IMR-90 (cell line): ENCODE measurements around the gene GRAMD1A. TPM values are rescaled to one million over a fixed set of nuclear protein-coding genes. Genes with fewer than 3 reads are reported as not detected.

Source experiments
- ATAC-seq: fragments of 200-7000 bp; cut with Tn5 transposase; 2 replicates; pipeline ENCODE4 v1.9.1; 2020; ENCODE audit warnings: low read depth, mild to moderate bottlenecking, moderate library complexity
- BruUV-seq: library from RNA; stranded (reverse); fragments of 400-500 nt; replicated peaks from 2 replicates; lab custom pipeline; 2021; lab: Mats Ljungman, UMichigan
- CTCF ChIA-PET: fragments of 300-600 bp; formaldehyde crosslinking; extraction: SDS; loops from one replicate; lab custom pipeline; 2021; ENCODE audit warnings: antibody characterized with exemption; lab: Yijun Ruan, JAX
- POLR2A ChIA-PET: fragments of 300-600 bp; sonication (Branson Sonifier 250); formaldehyde crosslinking; loops from one replicate; lab custom pipeline; 2022; ENCODE audit warnings: antibody characterized with exemption; ENCODE audit not compliant: unreplicated experiment; lab: Charles Lee
- DNase-seq: peaks from one replicate; pipeline ENCODE4 v3.0.0; 2013
- H2AFZ ChIP-seq: replicated peaks from 2 replicates; pipeline ENCODE3; 2013; ENCODE audit warnings: low read length, mild to moderate bottlenecking; ENCODE audit not compliant: poor library complexity
- H2AK5ac ChIP-seq: 2 replicates; pipeline ENCODE4 v1.6.1; 2013; ENCODE audit warnings: low read depth, low read length, inconsistent platforms
- H2AK9ac ChIP-seq: replicated peaks from 2 replicates; pipeline ENCODE3; 2013; ENCODE audit warnings: mild to moderate bottlenecking, low read depth, low read length, moderate library complexity; ENCODE audit not compliant: poor library complexity
- H2BK120ac ChIP-seq: 2 replicates; pipeline ENCODE4 v1.6.1; 2013; ENCODE audit warnings: low read depth, low read length, inconsistent platforms
- H2BK15ac ChIP-seq: 3 replicates; pipeline ENCODE4 v1.6.1; 2013; ENCODE audit warnings: low read depth, low read length, inconsistent platforms
- H2BK20ac ChIP-seq: 2 replicates; pipeline ENCODE4 v1.6.1; 2013; ENCODE audit warnings: low read depth, mild to moderate bottlenecking, inconsistent platforms, low read length, moderate library complexity
- H2BK5ac ChIP-seq: 2 replicates; pipeline ENCODE4 v1.6.1; 2013; ENCODE audit warnings: mild to moderate bottlenecking, low read depth, low read length, inconsistent platforms; ENCODE audit not compliant: poor library complexity, severe bottlenecking
- H3K14ac ChIP-seq: replicated peaks from 2 replicates; pipeline ENCODE4 v1.6.1; 2013; ENCODE audit warnings: low read depth, low read length, inconsistent platforms
- H3K18ac ChIP-seq: 2 replicates; pipeline ENCODE4 v1.6.1; 2013; ENCODE audit warnings: low read depth, low read length, control low read depth
- H3K23ac ChIP-seq: 2 replicates; pipeline ENCODE4 v1.6.1; 2013; ENCODE audit warnings: low read depth, low read length, inconsistent platforms
- H3K27ac ChIP-seq: 2 replicates; pipeline ENCODE4 v1.5.1; 2013; ENCODE audit warnings: mild to moderate bottlenecking, control low read depth, low read length; ENCODE audit not compliant: insufficient read depth
- H3K27me3 ChIP-seq: 2 replicates; pipeline ENCODE4 v1.6.1; 2013; ENCODE audit warnings: low read length; ENCODE audit not compliant: control insufficient read depth, insufficient read depth
- H3K36me3 ChIP-seq: 2 replicates; pipeline ENCODE4 v1.6.1; 2013; ENCODE audit warnings: low read length, mixed read lengths; ENCODE audit not compliant: control insufficient read depth, insufficient read depth
- H3K4ac ChIP-seq: 2 replicates; pipeline ENCODE4 v1.6.1; 2013; ENCODE audit warnings: low read depth, low read length, inconsistent platforms
- H3K4me1 ChIP-seq: 2 replicates; pipeline ENCODE4 v1.6.1; 2013; ENCODE audit warnings: low read length, mixed read lengths; ENCODE audit not compliant: control insufficient read depth, insufficient read depth
- H3K4me2 ChIP-seq: 2 replicates; pipeline ENCODE4 v1.6.1; 2013; ENCODE audit warnings: low read depth, mild to moderate bottlenecking, control low read depth, low read length, moderate library complexity
- H3K4me3 ChIP-seq: 2 replicates; pipeline ENCODE4 v1.5.1; 2013; ENCODE audit warnings: low read depth, mild to moderate bottlenecking, control low read depth, low read length, moderate library complexity; ENCODE audit not compliant: insufficient read depth
- H3K56ac ChIP-seq: 2 replicates; pipeline ENCODE4 v1.6.1; 2013; ENCODE audit warnings: low read length, inconsistent platforms; ENCODE audit not compliant: insufficient read depth; ENCODE audit errors: extremely low read depth
- H3K79me1 ChIP-seq, 2 experiments: 2 replicates each; pipeline ENCODE4 v1.6.1; 2013; ENCODE audit warnings: low read length in 2 of 2, inconsistent platforms in 1 of 2, low read depth in 1 of 2
- H3K9ac ChIP-seq: 2 replicates; pipeline ENCODE4 v1.6.1; 2013; ENCODE audit warnings: low read depth, low read length, control low read depth
- H3K9me1 ChIP-seq: 2 replicates; pipeline ENCODE4 v1.6.1; 2013; ENCODE audit warnings: low read length, inconsistent platforms; ENCODE audit not compliant: insufficient read depth
- H3K9me3 ChIP-seq: 2 replicates; pipeline ENCODE4 v1.6.1; 2013; ENCODE audit warnings: low read length; ENCODE audit not compliant: control insufficient read depth, insufficient read depth
- H4K20me1 ChIP-seq: 2 replicates; pipeline ENCODE4 v1.6.1; 2013; ENCODE audit warnings: low read length, inconsistent platforms; ENCODE audit not compliant: insufficient read depth
- H4K5ac ChIP-seq: 2 replicates; pipeline ENCODE4 v1.6.1; 2013; ENCODE audit warnings: mild to moderate bottlenecking, low read depth, low read length, control low read depth
- H4K8ac ChIP-seq, 2 experiments: 2 replicates each; pipeline ENCODE4 v1.6.1; 2013; ENCODE audit warnings: low read depth in 2 of 2, low read length in 2 of 2, control low read depth in 1 of 2, inconsistent platforms in 1 of 2
- H4K91ac ChIP-seq: 2 replicates; pipeline ENCODE4 v1.6.1; 2013; ENCODE audit warnings: low read depth, low read length, inconsistent platforms; ENCODE audit not compliant: insufficient read depth
- BHLHE40 ChIP-seq: fragments of 150-350 bp; IDR thresholded peaks from 2 replicates; pipeline ENCODE4 v1.6.1; 2016; ENCODE audit warnings: mild to moderate bottlenecking, low read depth, low read length
- CEBPB ChIP-seq: IDR thresholded peaks from 2 replicates; pipeline ENCODE4 v1.6.1; 2012; ENCODE audit warnings: low read depth, low read length, improper control_type of control experiment
- CHD1 ChIP-seq: IDR thresholded peaks from 2 replicates; pipeline ENCODE4 v1.6.1; 2012; ENCODE audit warnings: low read depth, low read length, improper control_type of control experiment
- FOS ChIP-seq: fragments of 150-350 bp; IDR thresholded peaks from 2 replicates; pipeline ENCODE4 v1.6.1; 2016; ENCODE audit warnings: low read depth, low read length
- MAFK ChIP-seq: IDR thresholded peaks from 2 replicates; pipeline ENCODE4 v1.6.1; 2012; ENCODE audit warnings: low read depth, low read length, improper control_type of control experiment
- MAZ ChIP-seq: IDR thresholded peaks from 2 replicates; pipeline ENCODE4 v1.6.1; 2012; ENCODE audit warnings: low read depth, mild to moderate bottlenecking, low read length, improper control_type of control experiment, moderate library complexity, borderline replicate concordance
- MXI1 ChIP-seq: IDR thresholded peaks from 2 replicates; pipeline ENCODE4 v1.6.1; 2012; ENCODE audit warnings: low read depth, mild to moderate bottlenecking, low read length, moderate library complexity, borderline replicate concordance
- NFE2L2 ChIP-seq: fragments of 150-350 bp; IDR thresholded peaks from 2 replicates; pipeline ENCODE4 v1.6.1; 2016; ENCODE audit warnings: low read depth, mild to moderate bottlenecking, low read length
- POLR2A ChIP-seq: IDR thresholded peaks from 2 replicates; pipeline ENCODE4 v1.6.1; 2012; ENCODE audit warnings: mild to moderate bottlenecking, low read depth, low read length
- RAD21 ChIP-seq: IDR thresholded peaks from 2 replicates; pipeline ENCODE4 v1.6.1; 2012; ENCODE audit warnings: low read length, improper control_type of control experiment
- RCOR1 ChIP-seq: IDR thresholded peaks from 2 replicates; pipeline ENCODE4 v1.6.1; 2012; ENCODE audit warnings: mild to moderate bottlenecking, low read length, improper control_type of control experiment; ENCODE audit not compliant: insufficient replicate concordance
- RFX5 ChIP-seq: IDR thresholded peaks from 2 replicates; pipeline ENCODE4 v1.8.0; 2012; ENCODE audit warnings: low read depth, mild to moderate bottlenecking, low read length, moderate library complexity
- SMC3 ChIP-seq: fragments of 150-350 bp; IDR thresholded peaks from 2 replicates; pipeline ENCODE4 v1.6.1; 2016; ENCODE audit warnings: low read depth, mild to moderate bottlenecking, antibody characterized with exemption, low read length, moderate library complexity
- WGBS, 2 experiments: methylation state at CpG; one replicate each; pipeline versions ENCODE4 v1.1.5 to v1.1.7; 2013; ENCODE audit warnings: missing lambda C conversion rate in 2 of 2; ENCODE audit not compliant: insufficient read length in 1 of 2; ENCODE audit errors: extremely low coverage in 2 of 2; 5-methylcytosine and 5-hydroxymethylcytosine counted together
- dilution Hi-C: fragments of 300-500 bp; cut with HindIII; formaldehyde crosslinking; loops from one replicate; pipeline ENCODE4 v1.14.3; 2018; ENCODE audit warnings: low sequenced_read_pairs; ENCODE audit not compliant: unreplicated experiment
- in situ Hi-C: fragments of 300-500 bp; cut with MboI; formaldehyde crosslinking; loops from 3 replicates; pipeline ENCODE4 v1.14.3; 2019; ENCODE audit warnings: low sequenced_read_pairs, inconsistent platforms, mixed read lengths
- intact Hi-C: fragments of 100-400 bp; cut with micrococcal nuclease; formaldehyde crosslinking; loops from 2 replicates; pipeline ENCODE4 v1.10.0; 2022
- polyA plus RNA-seq, 3 experiments: library from polyadenylated mRNA; depleted of rRNA; stranded (reverse); fragments of >200 nt; gene quantifications; 2 replicates each; pipeline ENCODE4 v1.2.3, GENCODE V29; 2012; ENCODE audit warnings: low replicate concordance in 1 of 3
- total RNA-seq: library from RNA; depleted of rRNA; stranded (reverse); fragments of >200 nt; gene quantifications from 2 replicates; pipeline ENCODE4 v1.2.3, GENCODE V29; 2012
- TF ChIP-seq, protein P1 (sequence below): fragments of 150-350 bp; IDR thresholded peaks from 2 replicates; pipeline ENCODE4 v1.6.1; 2016; ENCODE audit warnings: low read depth, mild to moderate bottlenecking, low read length, moderate library complexity, borderline replicate concordance
- TF ChIP-seq, protein P2 (sequence below): conservative IDR thresholded peaks from 2 replicates; pipeline ENCODE4 v1.5.1; 2012; ENCODE audit warnings: mild to moderate bottlenecking, low read depth, low read length, improper control_type of control experiment
- TF ChIP-seq, protein P3 (sequence below): fragments of 150-350 bp; IDR thresholded peaks from 2 replicates; pipeline ENCODE4 v1.6.1; 2017; ENCODE audit warnings: mild to moderate bottlenecking, antibody characterized with exemption, low read length, low read depth

GRAMD1A gene
- total and polyA plus RNA-seq, 2 of the 4 experiments (the other 2 are of a cell fraction) = 11.1 to 63.0 TPM

DNA sequence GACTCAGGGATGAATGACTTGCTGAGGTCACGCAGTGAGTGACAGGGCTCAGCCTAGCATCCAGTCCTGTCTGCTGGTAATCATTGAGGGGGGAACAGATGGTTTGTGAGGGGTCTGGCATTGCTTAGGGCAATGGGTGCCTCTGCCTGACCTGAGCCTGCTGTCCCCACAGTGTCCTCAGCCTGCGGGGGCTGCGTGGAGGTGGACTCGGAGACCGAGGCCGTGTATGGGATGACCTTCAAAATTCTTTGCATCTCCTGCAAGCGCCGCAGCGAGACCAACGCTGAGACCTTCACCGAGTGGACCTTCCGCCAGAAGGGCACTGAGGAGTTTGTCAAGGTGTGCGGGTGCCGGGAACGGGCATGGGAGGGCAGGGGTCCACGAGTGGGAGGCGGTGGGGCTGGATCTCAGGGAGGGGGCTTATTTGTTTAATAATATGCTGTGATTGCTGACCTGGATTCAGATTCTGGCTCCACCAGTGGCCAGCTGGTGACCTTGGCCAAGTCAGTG, 32.3 kb downstream of the GRAMD1A start:
- CTCF ChIA-PET = no interaction called here
- Histone ChIP-seq H3K23ac (no peak overlapping the region), H2BK20ac (no peak overlapping the region), H3K14ac (no peak overlapping the region), H4K91ac (no peak overlapping the region), H3K27me3 (no peaks in the 10 kb centered on the region; the same call in 1 of the 2 replicates), H3K9me3 (no peaks in the 10 kb centered on the region), H2BK120ac (no peak overlapping the region), H2AFZ (no peak overlapping the region), H3K4ac (no peak overlapping the region), H3K36me3 (peaks cover 5% of the 10 kb centered on the region), H3K4me1 (peaks cover 3% of the 10 kb centered on the region; the same call in 1 of the 2 replicates), H3K4me3 (no peak overlapping the region), H2BK5ac (no peak overlapping the region), H3K4me2 (no peak overlapping the region), H2AK9ac (no peak overlapping the region), H3K9ac (no peak overlapping the region), H4K8ac (no peak overlapping the region), H3K18ac (no peak overlapping the region), H2AK5ac (no peak overlapping the region), H2BK15ac (no peak overlapping the region), H3K56ac (no peak overlapping the region), H3K9me1 (no peaks in the 10 kb centered on the region), H3K27ac (no peak overlapping the region), H4K20me1 (no peaks in the 10 kb centered on the region; the same call in 1 of the 2 replicates), H3K79me1 (no peaks in the 10 kb centered on the region), H4K5ac (no peak overlapping the region)
- intact Hi-C loops (no loop called here), dilution Hi-C loops (no loop called here), in situ Hi-C loops (no loop called here)
- TF ChIP-seq NFE2L2 (no peak), POLR2A (no peak), RAD21 (no peak), MAZ (no peak), FOS (no peak), MXI1 (no peak), CEBPB (no peak), BHLHE40 (no peak), SMC3 (no peak), RCOR1 (no peak), RFX5 (no peak), CHD1 (no peak), MAFK (no peak)
- TF ChIP-seq, protein P1, sequence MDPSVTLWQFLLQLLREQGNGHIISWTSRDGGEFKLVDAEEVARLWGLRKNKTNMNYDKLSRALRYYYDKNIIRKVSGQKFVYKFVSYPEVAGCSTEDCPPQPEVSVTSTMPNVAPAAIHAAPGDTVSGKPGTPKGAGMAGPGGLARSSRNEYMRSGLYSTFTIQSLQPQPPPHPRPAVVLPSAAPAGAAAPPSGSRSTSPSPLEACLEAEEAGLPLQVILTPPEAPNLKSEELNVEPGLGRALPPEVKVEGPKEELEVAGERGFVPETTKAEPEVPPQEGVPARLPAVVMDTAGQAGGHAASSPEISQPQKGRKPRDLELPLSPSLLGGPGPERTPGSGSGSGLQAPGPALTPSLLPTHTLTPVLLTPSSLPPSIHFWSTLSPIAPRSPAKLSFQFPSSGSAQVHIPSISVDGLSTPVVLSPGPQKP = no peak
- TF ChIP-seq, protein P2, sequence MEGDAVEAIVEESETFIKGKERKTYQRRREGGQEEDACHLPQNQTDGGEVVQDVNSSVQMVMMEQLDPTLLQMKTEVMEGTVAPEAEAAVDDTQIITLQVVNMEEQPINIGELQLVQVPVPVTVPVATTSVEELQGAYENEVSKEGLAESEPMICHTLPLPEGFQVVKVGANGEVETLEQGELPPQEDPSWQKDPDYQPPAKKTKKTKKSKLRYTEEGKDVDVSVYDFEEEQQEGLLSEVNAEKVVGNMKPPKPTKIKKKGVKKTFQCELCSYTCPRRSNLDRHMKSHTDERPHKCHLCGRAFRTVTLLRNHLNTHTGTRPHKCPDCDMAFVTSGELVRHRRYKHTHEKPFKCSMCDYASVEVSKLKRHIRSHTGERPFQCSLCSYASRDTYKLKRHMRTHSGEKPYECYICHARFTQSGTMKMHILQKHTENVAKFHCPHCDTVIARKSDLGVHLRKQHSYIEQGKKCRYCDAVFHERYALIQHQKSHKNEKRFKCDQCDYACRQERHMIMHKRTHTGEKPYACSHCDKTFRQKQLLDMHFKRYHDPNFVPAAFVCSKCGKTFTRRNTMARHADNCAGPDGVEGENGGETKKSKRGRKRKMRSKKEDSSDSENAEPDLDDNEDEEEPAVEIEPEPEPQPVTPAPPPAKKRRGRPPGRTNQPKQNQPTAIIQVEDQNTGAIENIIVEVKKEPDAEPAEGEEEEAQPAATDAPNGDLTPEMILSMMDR = no peak
- TF ChIP-seq, protein P3, sequence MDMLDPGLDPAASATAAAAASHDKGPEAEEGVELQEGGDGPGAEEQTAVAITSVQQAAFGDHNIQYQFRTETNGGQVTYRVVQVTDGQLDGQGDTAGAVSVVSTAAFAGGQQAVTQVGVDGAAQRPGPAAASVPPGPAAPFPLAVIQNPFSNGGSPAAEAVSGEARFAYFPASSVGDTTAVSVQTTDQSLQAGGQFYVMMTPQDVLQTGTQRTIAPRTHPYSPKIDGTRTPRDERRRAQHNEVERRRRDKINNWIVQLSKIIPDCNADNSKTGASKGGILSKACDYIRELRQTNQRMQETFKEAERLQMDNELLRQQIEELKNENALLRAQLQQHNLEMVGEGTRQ = no peak
- ATAC-seq (no peak), DNase-seq (no peak)
- WGBS, 2 experiments = 92% methylated on average over 16 of the region's 17 CpGs; no CpG with 5 or more reads in 1 of the 2 experiments
- no TSS peak for BruUV-seq
- POLR2A ChIA-PET = no interaction called here
